Measurements from ENCODE around the gene HEG1. TPM values are rescaled to one million over a fixed set of nuclear protein-coding genes. Genes with fewer than 3 reads are reported as not detected.

HEG1 gene
- total RNA-seq, 4 donors from 2014 or later, result 6.0 to 52.8 (median 10.9) TPM

GRCh38 chr3:125076464-125076863, 20.7 kb upstream of the HEG1 start:
- no peak for DNase-seq
- no peaks in the 10 kb centered on the region for H3K9me3 ChIP-seq
- no peak overlapping the region for H3K27ac ChIP-seq
- H3K27me3 ChIP-seq, result no peaks in the 10 kb centered on the region
- no peak overlapping the region for H3K4me3 ChIP-seq
- no peaks in the 10 kb centered on the region for H3K4me1 ChIP-seq
- no peak for TF ChIP-seq POLR2A (IDR thresholded peaks at IDR 0.05)
- TF ChIP-seq, protein P1, sequence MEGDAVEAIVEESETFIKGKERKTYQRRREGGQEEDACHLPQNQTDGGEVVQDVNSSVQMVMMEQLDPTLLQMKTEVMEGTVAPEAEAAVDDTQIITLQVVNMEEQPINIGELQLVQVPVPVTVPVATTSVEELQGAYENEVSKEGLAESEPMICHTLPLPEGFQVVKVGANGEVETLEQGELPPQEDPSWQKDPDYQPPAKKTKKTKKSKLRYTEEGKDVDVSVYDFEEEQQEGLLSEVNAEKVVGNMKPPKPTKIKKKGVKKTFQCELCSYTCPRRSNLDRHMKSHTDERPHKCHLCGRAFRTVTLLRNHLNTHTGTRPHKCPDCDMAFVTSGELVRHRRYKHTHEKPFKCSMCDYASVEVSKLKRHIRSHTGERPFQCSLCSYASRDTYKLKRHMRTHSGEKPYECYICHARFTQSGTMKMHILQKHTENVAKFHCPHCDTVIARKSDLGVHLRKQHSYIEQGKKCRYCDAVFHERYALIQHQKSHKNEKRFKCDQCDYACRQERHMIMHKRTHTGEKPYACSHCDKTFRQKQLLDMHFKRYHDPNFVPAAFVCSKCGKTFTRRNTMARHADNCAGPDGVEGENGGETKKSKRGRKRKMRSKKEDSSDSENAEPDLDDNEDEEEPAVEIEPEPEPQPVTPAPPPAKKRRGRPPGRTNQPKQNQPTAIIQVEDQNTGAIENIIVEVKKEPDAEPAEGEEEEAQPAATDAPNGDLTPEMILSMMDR (IDR thresholded peaks at IDR 0.05), result no peak
- H3K36me3 ChIP-seq, result no peaks in the 10 kb centered on the region

DNA sequence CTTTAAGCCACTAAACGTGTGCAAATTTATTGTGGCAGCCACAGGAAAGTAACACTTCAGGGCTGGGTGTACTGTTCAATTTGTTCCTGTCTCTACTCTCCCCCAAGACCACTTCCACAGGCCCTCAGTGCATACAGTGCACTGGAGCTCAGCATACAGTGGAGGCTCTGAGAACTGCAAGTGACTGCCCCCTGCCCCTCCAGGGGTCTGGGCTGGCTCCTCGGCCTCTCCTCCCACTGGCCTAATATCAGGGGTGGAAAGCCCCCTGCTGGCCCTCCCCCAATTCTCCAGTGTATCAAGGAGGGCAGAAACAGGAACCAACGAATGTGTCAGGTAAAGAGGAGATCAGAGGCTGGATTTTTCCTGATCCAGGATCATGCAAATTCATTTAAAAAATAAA, 19.9 kb upstream of the HEG1 start:
- H3K9me3 ChIP-seq, result no peaks in the 10 kb centered on the region
- no peaks in the 10 kb centered on the region for H3K27me3 ChIP-seq
- H3K36me3 ChIP-seq, result no peaks in the 10 kb centered on the region
- H3K4me3 ChIP-seq, result no peak overlapping the region
- no peak for TF ChIP-seq POLR2A (IDR thresholded peaks at IDR 0.05)
- TF ChIP-seq, protein P1 (IDR thresholded peaks at IDR 0.05), result no peak
- no peaks in the 10 kb centered on the region for H3K4me1 ChIP-seq
- DNase-seq, result no peak
- no peak overlapping the region for H3K27ac ChIP-seq

DNA sequence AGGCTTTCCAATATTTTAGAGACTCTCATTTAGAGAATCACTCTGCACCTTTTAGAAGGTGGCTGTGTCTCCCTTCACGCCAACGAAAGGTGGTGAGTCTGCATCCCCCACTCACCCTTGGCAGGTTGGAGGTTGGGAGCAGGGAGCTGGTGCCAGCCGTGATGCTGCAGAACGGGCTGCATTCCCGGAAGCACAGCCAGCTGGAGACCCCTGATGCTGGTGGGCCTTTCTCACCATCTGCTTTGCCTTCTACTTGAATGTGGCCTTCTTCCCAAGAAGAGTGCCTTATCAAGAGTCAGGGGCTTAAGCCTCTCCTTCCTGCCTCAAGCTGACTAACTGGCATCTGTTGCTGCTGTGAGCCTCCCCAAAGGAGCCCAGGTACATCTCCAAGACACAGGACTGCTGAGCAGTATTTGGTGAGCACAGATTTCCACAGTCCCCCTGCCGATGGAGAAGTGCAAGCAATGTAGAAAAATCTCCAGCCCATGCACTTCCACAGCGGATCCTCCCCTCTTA, 17.7 kb upstream of the HEG1 start:
- no peak overlapping the region for H3K4me3 ChIP-seq
- DNase-seq, result no peak
- no peaks in the 10 kb centered on the region for H3K9me3 ChIP-seq
- no peak for TF ChIP-seq POLR2A (IDR thresholded peaks at IDR 0.05)
- TF ChIP-seq, protein P1 (IDR thresholded peaks at IDR 0.05), result no peak
- no peaks in the 10 kb centered on the region for H3K36me3 ChIP-seq
- H3K27ac ChIP-seq, result no peak overlapping the region
- no peaks in the 10 kb centered on the region for H3K27me3 ChIP-seq
- no peaks in the 10 kb centered on the region for H3K4me1 ChIP-seq

GRCh38 chr3:125072749-125073389, 17.1 kb upstream of the HEG1 start:
- Histone ChIP-seq H3K27me3 (no peaks in the 10 kb centered on the region), H3K4me1 (no peaks in the 10 kb centered on the region), H3K4me3 (no peak overlapping the region), H3K36me3 (no peaks in the 10 kb centered on the region), H3K9me3 (no peaks in the 10 kb centered on the region), H3K27ac (no peak overlapping the region)
- TF ChIP-seq, protein P1 (IDR thresholded peaks at IDR 0.05), result no peak
- no peak for TF ChIP-seq POLR2A (IDR thresholded peaks at IDR 0.05)
- no peak for DNase-seq

DNA sequence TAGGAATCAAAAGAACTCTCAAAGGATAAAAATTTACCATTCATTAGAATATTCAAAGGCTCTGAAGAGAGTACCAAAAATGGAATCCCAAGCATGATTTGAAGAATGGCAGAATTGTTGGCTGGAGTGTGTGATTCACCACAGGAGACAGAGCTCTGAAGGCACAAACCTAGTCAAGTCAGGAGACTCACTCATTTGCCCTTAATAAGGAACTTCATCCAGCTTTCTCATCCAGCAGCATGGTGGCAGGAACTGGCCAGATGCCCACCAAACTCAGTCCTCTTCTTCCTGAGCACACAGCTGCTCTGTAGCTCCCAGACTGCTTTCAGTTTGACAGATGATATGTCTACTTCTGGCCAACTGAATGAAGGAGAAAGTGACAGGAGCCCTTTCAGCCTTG, 16.5 kb upstream of the HEG1 start:
- Histone ChIP-seq H3K36me3 (no peaks in the 10 kb centered on the region), H3K27ac (no peak overlapping the region), H3K9me3 (no peaks in the 10 kb centered on the region), H3K27me3 (no peaks in the 10 kb centered on the region), H3K4me1 (no peaks in the 10 kb centered on the region), H3K4me3 (no peak overlapping the region)
- no peak for DNase-seq
- TF ChIP-seq, protein P1 (IDR thresholded peaks at IDR 0.05), result no peak
- no peak for TF ChIP-seq POLR2A (IDR thresholded peaks at IDR 0.05)

Measured in Peyer's patch (tissue), 4 donors.